Fibroblast of villous mesenchyme (primary cell): ENCODE measurements around the gene RBBP9. TPM values are rescaled to one million over a fixed set of nuclear protein-coding genes. Genes with fewer than 3 reads are reported as not detected.
"Not testable (repeated sequence)": the region's sequence is repeated elsewhere in the genome, so short reads cannot be mapped to it uniquely, and the experiment has no call there.

Experiments
- DNase-seq: peaks from one replicate; pipeline ENCODE4 v3.0.0-alpha.2; 2010; ENCODE audit warnings: low read depth
- H3K4me3 ChIP-seq: 2 replicates; pipeline ENCODE4 v1.5.1; 2011; ENCODE audit warnings: low read depth, mild to moderate bottlenecking, low read length
- CTCF ChIP-seq: IDR thresholded peaks from 2 replicates; pipeline ENCODE4 v1.5.1; 2012; ENCODE audit warnings: low read depth, mild to moderate bottlenecking, low read length; ENCODE audit not compliant: insufficient read depth
- total RNA-seq: library from RNA; depleted of rRNA; stranded (reverse); fragments of >200 nt; gene quantifications from 2 replicates; pipeline ENCODE4 v1.2.3, GENCODE V29; 2012

RBBP9 gene
- total RNA-seq, 1 donor, result 20.3 TPM

DNA sequence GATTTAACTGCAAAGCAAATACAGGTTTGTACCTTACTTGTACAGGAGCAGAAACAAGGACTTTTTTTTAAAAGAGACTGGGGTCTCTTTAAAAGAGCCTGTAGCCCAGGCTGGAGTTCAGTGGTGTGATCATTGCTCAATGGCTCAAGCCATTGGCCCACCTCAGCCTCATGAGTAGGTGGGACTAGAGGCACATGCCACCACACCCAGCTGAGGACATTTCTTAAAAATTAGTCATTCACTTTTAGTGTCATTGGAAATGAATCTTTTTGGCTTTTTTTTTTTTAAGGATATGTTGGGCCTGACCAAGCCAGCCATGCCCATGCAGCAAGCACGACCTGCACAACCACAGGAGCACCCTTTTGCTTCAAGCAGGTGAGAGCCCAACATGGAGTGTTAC, 27.6 kb upstream of the RBBP9 start:
- no peak overlapping the region for H3K4me3 ChIP-seq
- peak; percentile 42 for DNase-seq
- no peak for TF ChIP-seq CTCF

GRCh38 chr20:18523066-18523465, 26.0 kb upstream of the RBBP9 start:
- no peak for TF ChIP-seq CTCF
- DNase-seq, result no peak
- H3K4me3 ChIP-seq, result no peak overlapping the region

GRCh38 chr20:18522066-18522465, 25.0 kb upstream of the RBBP9 start:
- DNase-seq, result not testable (repeated sequence)

GRCh38 chr20:18515973-18516372, 18.9 kb upstream of the RBBP9 start:
- H3K4me3 ChIP-seq, result no peak overlapping the region
- TF ChIP-seq CTCF, result no peak
- DNase-seq, result no peak

More at GRCh38 chr20:18522066-18522465, 25.0 kb upstream of the RBBP9 start:
- not testable (repeated sequence) for H3K4me3 ChIP-seq

GRCh38 chr20:18514127-18514526, 17.1 kb upstream of the RBBP9 start:
- H3K4me3 ChIP-seq, result no peak overlapping the region
- no peak for DNase-seq
- no peak for TF ChIP-seq CTCF

DNA sequence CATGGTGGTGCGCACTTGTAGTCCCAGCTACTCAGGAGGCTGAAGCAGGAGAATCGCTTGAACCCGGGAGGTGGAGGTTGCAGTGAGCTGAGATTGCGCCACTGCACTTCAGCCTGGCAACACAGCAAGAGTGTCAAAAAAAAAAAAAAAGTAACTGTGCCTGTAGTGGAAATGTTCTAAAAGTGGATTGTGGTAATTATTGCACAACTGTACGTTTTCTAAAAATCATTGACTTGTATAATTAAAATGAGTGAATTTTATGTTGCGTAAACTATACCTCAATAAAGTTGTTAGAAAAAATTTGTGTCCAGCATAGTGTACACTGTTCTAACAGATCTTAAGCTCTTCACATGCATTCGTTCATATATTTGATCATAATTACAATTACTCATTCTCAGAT, 16.2 kb upstream of the RBBP9 start:
- H3K4me3 ChIP-seq, result no peak overlapping the region
- no peak for TF ChIP-seq CTCF
- no peak for DNase-seq

DNA sequence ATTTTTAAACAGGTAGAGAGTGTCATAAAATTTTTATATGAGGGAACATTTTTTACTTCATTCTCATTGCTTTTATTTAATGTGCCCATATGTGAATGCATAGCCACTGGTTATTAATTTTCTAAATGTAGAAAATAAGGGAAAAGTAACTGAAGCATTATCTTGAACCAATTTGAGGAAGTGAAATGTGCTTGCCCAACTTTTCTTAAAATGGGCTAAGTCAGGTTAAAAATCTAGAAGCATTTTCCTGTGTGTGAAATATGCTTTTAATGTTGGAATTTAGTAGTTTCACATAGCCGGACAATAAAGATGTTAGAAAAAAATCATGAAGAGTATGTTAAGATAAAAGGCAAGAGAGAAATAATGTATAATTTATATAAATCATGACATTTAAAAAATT, 14.5 kb upstream of the RBBP9 start:
- no peak for TF ChIP-seq CTCF
- no peak for DNase-seq
- H3K4me3 ChIP-seq, result no peak overlapping the region
